ENCODE data around the gene FAM186B.
A peak's percentile ranks its signal among the peaks of the same experiment; 100 is the strongest.

Gene FAM186B

GRCh38 chr12:49624921-49625577 is 19.6 kb upstream of the FAM186B start:
- Histone ChIP-seq H3K36me3 (ENCODE audit: control insufficient read depth, insufficient read depth, low read length) (no peaks in the 10 kb centered on the region), H3K27me3 (ENCODE audit: control insufficient read depth, insufficient read depth, low read length, poor library complexity, severe bottlenecking) (peaks cover 8% of the 10 kb centered on the region), H3K4me1 (ENCODE audit: control insufficient read depth, insufficient read depth, low read length) (no peaks in the 10 kb centered on the region), H3K9me3 (ENCODE audit: control insufficient read depth, low read length) (no peaks in the 10 kb centered on the region), H3K27ac (ENCODE audit: insufficient read depth, low read depth, low read length, poor library complexity, severe bottlenecking) (no peak overlapping the region), H3K4me3 (ENCODE audit: insufficient read depth, low read depth, low read length) (no peak overlapping the region)
- WGBS, 2 experiments = 90% methylated on average over 4 of the region's 4 CpGs

GRCh38 chr12:49623142-49623904 is 17.9 kb upstream of the FAM186B start, which contains the start of gene PRPF40B:
TSS of gene PRPF40B (plus strand) at chr12:49623561. CDS start at chr12:49623591, 30 bp downstream.
- Histone ChIP-seq H3K4me1 (ENCODE audit: control insufficient read depth, insufficient read depth, low read length) (no peaks in the 10 kb centered on the region), H3K36me3 (ENCODE audit: control insufficient read depth, insufficient read depth, low read length) (no peaks in the 10 kb centered on the region), H3K9me3 (ENCODE audit: control insufficient read depth, low read length) (no peaks in the 10 kb centered on the region), H3K27me3 (ENCODE audit: control insufficient read depth, insufficient read depth, low read length, poor library complexity, severe bottlenecking) (peaks cover 8% of the 10 kb centered on the region), H3K4me3 (ENCODE audit: insufficient read depth, low read depth, low read length) (peak within 1 kb of the TSS; percentile 55), H3K27ac (ENCODE audit: insufficient read depth, low read depth, low read length, poor library complexity, severe bottlenecking) (peak within 1 kb of the TSS; percentile 66)
- 1 to 2% methylated on average over 75 to 76 of the region's 76 CpGs for WGBS, 2 experiments

GRCh38 chr12:49622501-49623141 is 17.2 kb upstream of the FAM186B start:
- peak overlapping the region; percentile 55 for H3K4me3 ChIP-seq (ENCODE audit: insufficient read depth, low read depth, low read length)
- H3K27ac ChIP-seq (ENCODE audit: insufficient read depth, low read depth, low read length, poor library complexity, severe bottlenecking) = peak overlapping the region; percentile 66
- H3K27me3 ChIP-seq (ENCODE audit: control insufficient read depth, insufficient read depth, low read length, poor library complexity, severe bottlenecking) = peaks cover 8% of the 10 kb centered on the region
- 6 to 7% methylated on average over 22 of the region's 22 CpGs for WGBS, 2 experiments
- H3K36me3 ChIP-seq (ENCODE audit: control insufficient read depth, insufficient read depth, low read length) = no peaks in the 10 kb centered on the region
- H3K9me3 ChIP-seq (ENCODE audit: control insufficient read depth, low read length) = no peaks in the 10 kb centered on the region
- no peaks in the 10 kb centered on the region for H3K4me1 ChIP-seq (ENCODE audit: control insufficient read depth, insufficient read depth, low read length)

GRCh38 chr12:49621651-49622500 is 16.4 kb upstream of the FAM186B start:
- Histone ChIP-seq H3K27ac (ENCODE audit: insufficient read depth, low read depth, low read length, poor library complexity, severe bottlenecking) (no peak overlapping the region), H3K9me3 (ENCODE audit: control insufficient read depth, low read length) (no peaks in the 10 kb centered on the region), H3K36me3 (ENCODE audit: control insufficient read depth, insufficient read depth, low read length) (no peaks in the 10 kb centered on the region), H3K4me1 (ENCODE audit: control insufficient read depth, insufficient read depth, low read length) (no peaks in the 10 kb centered on the region), H3K4me3 (ENCODE audit: insufficient read depth, low read depth, low read length) (peak overlapping the region; percentile 55), H3K27me3 (ENCODE audit: control insufficient read depth, insufficient read depth, low read length, poor library complexity, severe bottlenecking) (peaks cover 8% of the 10 kb centered on the region)
- WGBS, 2 experiments = 46 to 52% methylated on average over 28 to 30 of the region's 33 CpGs

GRCh38 chr12:49619286-49619685 is 13.8 kb upstream of the FAM186B start:
- H3K27me3 ChIP-seq (ENCODE audit: control insufficient read depth, insufficient read depth, low read length, poor library complexity, severe bottlenecking) = peaks cover 8% of the 10 kb centered on the region
- WGBS, 2 experiments = 94 to 97% methylated on average over 2 to 3 of the region's 3 CpGs
- H3K36me3 ChIP-seq (ENCODE audit: control insufficient read depth, insufficient read depth, low read length) = no peaks in the 10 kb centered on the region
- no peak overlapping the region for H3K4me3 ChIP-seq (ENCODE audit: insufficient read depth, low read depth, low read length)
- H3K4me1 ChIP-seq (ENCODE audit: control insufficient read depth, insufficient read depth, low read length) = no peaks in the 10 kb centered on the region
- no peak overlapping the region for H3K27ac ChIP-seq (ENCODE audit: insufficient read depth, low read depth, low read length, poor library complexity, severe bottlenecking)
- H3K9me3 ChIP-seq (ENCODE audit: control insufficient read depth, low read length) = no peaks in the 10 kb centered on the region

GRCh38 chr12:49618576-49618975 is 13.1 kb upstream of the FAM186B start:
- WGBS, 2 experiments = 97 to 100% methylated on average over 1 of the region's 1 CpG
- H3K4me1 ChIP-seq (ENCODE audit: control insufficient read depth, insufficient read depth, low read length) = no peaks in the 10 kb centered on the region
- no peak overlapping the region for H3K4me3 ChIP-seq (ENCODE audit: insufficient read depth, low read depth, low read length)
- no peak overlapping the region for H3K27ac ChIP-seq (ENCODE audit: insufficient read depth, low read depth, low read length, poor library complexity, severe bottlenecking)
- no peaks in the 10 kb centered on the region for H3K36me3 ChIP-seq (ENCODE audit: control insufficient read depth, insufficient read depth, low read length)
- no peaks in the 10 kb centered on the region for H3K9me3 ChIP-seq (ENCODE audit: control insufficient read depth, low read length)
- peaks cover 8% of the 10 kb centered on the region for H3K27me3 ChIP-seq (ENCODE audit: control insufficient read depth, insufficient read depth, low read length, poor library complexity, severe bottlenecking)

GRCh38 chr12:49616533-49617219 is 11.2 kb upstream of the FAM186B start:
- no peak overlapping the region for H3K4me3 ChIP-seq (ENCODE audit: insufficient read depth, low read depth, low read length)
- H3K27me3 ChIP-seq (ENCODE audit: control insufficient read depth, insufficient read depth, low read length, poor library complexity, severe bottlenecking) = peaks cover 8% of the 10 kb centered on the region
- H3K36me3 ChIP-seq (ENCODE audit: control insufficient read depth, insufficient read depth, low read length) = no peaks in the 10 kb centered on the region
- no peaks in the 10 kb centered on the region for H3K9me3 ChIP-seq (ENCODE audit: control insufficient read depth, low read length)
- no peaks in the 10 kb centered on the region for H3K4me1 ChIP-seq (ENCODE audit: control insufficient read depth, insufficient read depth, low read length)
- 74 to 78% methylated on average over 5 of the region's 5 CpGs for WGBS, 2 experiments
- H3K27ac ChIP-seq (ENCODE audit: insufficient read depth, low read depth, low read length, poor library complexity, severe bottlenecking) = no peak overlapping the region

- Histone ChIP-seq H3K4me1 (ENCODE audit: control insufficient read depth, insufficient read depth, low read length) (no peaks in the 10 kb centered on the region), H3K36me3 (ENCODE audit: control insufficient read depth, insufficient read depth, low read length) (no peaks in the 10 kb centered on the region), H3K9me3 (ENCODE audit: control insufficient read depth, low read length) (no peaks in the 10 kb centered on the region), H3K27me3 (ENCODE audit: control insufficient read depth, insufficient read depth, low read length, poor library complexity, severe bottlenecking) (no peaks in the 10 kb centered on the region), H3K27ac (ENCODE audit: insufficient read depth, low read depth, low read length, poor library complexity, severe bottlenecking) (no peak overlapping the region), H3K4me3 (ENCODE audit: insufficient read depth, low read depth, low read length) (no peak overlapping the region)
- 93 to 94% methylated on average over 6 to 7 of the region's 7 CpGs for WGBS, 2 experiments
These were observed 10.3 kb upstream of the FAM186B start for GRCh38 chr12:49615725-49616124.

GRCh38 chr12:49612210-49612609 is 6.8 kb upstream of the FAM186B start:
- no peak overlapping the region for H3K4me3 ChIP-seq (ENCODE audit: insufficient read depth, low read depth, low read length)
- no peaks in the 10 kb centered on the region for H3K4me1 ChIP-seq (ENCODE audit: control insufficient read depth, insufficient read depth, low read length)
- H3K9me3 ChIP-seq (ENCODE audit: control insufficient read depth, low read length) = no peaks in the 10 kb centered on the region
- H3K27ac ChIP-seq (ENCODE audit: insufficient read depth, low read depth, low read length, poor library complexity, severe bottlenecking) = no peak overlapping the region
- H3K36me3 ChIP-seq (ENCODE audit: control insufficient read depth, insufficient read depth, low read length) = no peaks in the 10 kb centered on the region
- no peaks in the 10 kb centered on the region for H3K27me3 ChIP-seq (ENCODE audit: control insufficient read depth, insufficient read depth, low read length, poor library complexity, severe bottlenecking)

Measured in ectodermal cell (in vitro differentiated cells).